Fibroblast of skin of back (primary cell): ENCODE data around the gene LRRC8E. TPM values are rescaled to one million over a fixed set of nuclear protein-coding genes. Genes with fewer than 3 reads are reported as not detected.
A peak's percentile ranks its signal among the peaks of the same experiment; 100 is the strongest.

ENCODE experiments used
- DNase-seq: peaks from one replicate; pipeline ENCODE4 v3.0.0-alpha.2; 2013
- polyA plus RNA-seq, 2 experiments: library from polyadenylated mRNA; unstranded; fragments of 120-200 nt; gene quantifications; one replicate each; pipeline ENCODE4 v1.2.1, GENCODE V29; 2013; ENCODE audit not compliant: insufficient read length in 2 of 2

LRRC8E gene
- 6.4 TPM for polyA plus RNA-seq (2013, experiment 1 of 2; ENCODE audit: insufficient read length)
- 4.4 TPM for polyA plus RNA-seq (2013, experiment 2 of 2; ENCODE audit: insufficient read length)

DNA sequence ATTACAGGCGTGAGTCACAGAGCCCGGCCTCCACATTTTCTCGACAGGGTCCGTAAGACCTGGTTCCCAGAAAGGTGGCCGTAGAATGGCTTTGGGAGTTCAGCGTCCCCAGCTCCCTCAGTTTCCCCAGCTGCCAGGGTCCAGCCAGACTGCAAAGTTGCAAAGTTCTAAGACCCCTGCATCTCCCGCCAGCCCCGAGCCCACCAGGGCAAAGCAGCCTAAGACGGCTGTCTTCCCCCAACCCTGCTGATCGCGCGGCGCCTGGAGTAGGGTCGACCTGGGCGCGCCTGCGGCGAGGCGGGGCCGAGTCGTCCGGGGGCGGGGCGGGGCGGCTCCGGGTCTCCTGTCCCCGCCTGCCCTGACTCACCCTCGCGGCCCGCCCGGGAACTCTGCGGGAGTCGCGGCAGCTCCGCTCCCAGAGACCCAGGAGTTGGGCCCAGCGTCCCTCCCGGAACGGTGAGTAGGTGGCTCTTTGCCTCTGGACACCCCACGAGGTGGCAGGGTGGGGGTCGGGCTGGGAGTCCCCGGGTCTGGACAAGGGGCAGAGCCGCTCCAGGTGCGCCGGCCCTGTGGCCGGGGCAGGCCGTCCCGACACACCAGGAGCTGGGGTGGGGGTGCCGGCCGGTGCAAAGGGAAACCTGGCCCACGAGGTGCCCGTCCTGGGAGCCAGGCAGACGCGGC, at the start of gene LRRC8E:
TSS of gene LRRC8E (plus strand) at position 366 of the 681 bp plus-strand sequence. CDS start 7,094 bp downstream, outside the sequence.
- DNase-seq, result peak; percentile 85

DNA sequence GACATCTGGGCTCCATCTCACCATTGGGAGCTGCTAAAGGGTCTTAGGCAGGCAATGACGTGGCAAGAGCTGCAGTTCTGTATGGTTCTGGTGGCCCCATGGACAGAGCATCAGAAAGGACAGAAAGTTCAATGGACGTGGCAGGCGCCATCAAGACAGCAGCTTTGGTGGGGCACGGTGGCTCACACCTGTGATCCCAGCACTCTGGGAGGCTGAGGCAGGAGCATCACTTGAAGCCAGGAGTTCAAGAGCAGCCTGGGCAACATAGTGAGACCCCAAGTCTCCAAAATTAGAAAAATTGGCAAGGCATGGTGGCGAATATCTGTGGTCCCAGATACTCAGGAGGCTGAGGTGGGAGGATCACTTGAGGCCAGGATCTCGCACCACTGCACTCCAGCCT, 48.8 kb upstream of the LRRC8E start:
- no peak for DNase-seq

DNA sequence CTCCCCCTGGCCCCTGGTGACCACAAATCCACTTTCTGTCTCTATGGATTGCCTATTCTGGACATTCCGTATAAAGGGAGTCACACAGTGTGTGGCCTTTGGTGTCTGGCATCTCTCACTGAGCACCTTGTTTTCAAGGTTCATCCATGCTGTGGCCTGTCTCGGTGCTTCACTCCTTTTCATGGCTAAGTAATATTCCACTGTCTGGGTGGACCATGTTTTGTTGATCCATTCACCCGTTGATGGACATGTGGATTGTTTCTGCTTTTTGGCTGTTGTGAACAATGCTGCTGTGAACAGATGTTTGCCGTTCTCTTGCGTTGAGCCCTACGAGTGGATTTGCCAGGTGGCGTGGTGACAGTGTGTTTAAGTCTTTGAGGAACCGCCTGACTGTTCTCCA, 47.7 kb upstream of the LRRC8E start:
- DNase-seq, result no peak

DNA sequence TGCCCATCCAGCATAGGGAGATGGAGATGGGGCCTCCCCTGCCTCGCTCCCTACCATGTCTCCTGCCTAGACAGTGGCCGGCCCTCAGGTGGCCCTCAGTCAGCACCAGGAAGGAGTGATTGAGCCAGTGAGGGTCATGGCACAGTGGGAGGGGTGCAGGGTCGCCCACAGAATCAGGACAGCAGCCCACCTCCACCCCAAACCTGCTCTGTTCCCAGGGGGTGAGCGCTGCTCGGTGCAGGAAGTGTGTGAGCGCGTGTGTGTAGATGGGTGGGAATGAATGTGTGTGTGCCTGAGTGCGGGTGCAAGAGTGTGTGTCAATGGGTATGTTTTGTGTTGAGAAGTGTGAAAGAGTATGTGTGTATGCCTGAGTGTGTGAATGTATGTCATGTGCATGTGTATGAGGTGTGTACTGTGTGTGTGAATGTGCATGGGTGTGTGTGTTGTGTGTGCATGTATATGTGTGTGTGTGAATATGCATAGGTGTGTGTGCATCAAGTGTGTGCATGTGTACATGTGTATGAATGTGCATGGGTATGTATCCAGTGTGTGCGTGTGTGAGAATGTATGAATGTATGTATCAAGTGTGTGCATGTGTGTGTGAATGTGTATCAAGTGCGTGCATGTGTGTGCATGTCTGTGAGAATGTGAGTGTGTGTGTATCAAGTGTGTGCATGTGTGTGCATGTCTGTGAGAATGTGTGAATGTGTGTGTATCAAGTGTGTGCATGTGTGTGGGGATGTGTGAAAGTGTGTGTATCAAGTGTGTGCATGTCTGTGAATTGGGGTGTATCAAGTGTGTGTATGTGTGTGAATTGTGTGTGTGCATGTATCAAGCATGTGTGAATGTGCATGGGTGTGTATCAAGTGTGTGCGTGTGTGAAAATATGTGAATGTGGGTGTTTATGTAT, 46.3 kb upstream of the LRRC8E start:
- DNase-seq, result no peak

DNA sequence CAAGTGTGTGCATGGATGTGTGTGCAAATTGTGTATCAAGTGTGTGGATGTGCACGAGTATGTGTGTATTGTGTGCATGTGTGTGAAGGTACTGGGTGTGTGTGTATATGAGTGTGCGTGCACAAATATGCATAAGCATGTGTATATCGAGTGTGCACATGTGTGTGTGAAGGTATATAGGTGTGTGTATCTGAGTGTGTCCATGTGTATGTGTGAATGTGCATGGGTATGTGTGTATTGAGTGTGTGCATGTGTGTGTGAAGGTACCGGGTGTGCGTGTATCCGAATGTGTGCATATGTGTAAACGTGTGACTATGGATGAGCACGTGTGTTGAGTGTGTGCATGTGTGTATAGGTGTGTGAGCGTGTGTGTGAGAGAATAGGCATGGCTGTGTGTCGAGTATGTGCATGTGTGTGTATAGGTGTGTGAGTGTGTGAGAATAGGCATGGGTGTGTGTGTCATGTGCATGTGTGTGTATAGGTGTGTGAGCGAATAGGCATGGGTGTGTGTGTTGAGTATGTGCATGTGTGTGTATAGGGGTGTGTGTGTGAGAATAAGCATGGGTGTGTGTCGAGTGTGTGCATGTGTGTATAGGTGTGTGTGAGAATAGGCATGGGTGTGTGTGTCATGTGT, 45.5 kb upstream of the LRRC8E start:
- no peak for DNase-seq

GRCh38 chr19:7843521-7843920, 44.8 kb upstream of the LRRC8E start:
- no peak for DNase-seq

- no peak for DNase-seq
Measured at GRCh38 chr19:7844405-7844804, 43.9 kb upstream of the LRRC8E start.

- DNase-seq, result no peak
Measured at GRCh38 chr19:7844951-7845350, 43.4 kb upstream of the LRRC8E start.

DNA sequence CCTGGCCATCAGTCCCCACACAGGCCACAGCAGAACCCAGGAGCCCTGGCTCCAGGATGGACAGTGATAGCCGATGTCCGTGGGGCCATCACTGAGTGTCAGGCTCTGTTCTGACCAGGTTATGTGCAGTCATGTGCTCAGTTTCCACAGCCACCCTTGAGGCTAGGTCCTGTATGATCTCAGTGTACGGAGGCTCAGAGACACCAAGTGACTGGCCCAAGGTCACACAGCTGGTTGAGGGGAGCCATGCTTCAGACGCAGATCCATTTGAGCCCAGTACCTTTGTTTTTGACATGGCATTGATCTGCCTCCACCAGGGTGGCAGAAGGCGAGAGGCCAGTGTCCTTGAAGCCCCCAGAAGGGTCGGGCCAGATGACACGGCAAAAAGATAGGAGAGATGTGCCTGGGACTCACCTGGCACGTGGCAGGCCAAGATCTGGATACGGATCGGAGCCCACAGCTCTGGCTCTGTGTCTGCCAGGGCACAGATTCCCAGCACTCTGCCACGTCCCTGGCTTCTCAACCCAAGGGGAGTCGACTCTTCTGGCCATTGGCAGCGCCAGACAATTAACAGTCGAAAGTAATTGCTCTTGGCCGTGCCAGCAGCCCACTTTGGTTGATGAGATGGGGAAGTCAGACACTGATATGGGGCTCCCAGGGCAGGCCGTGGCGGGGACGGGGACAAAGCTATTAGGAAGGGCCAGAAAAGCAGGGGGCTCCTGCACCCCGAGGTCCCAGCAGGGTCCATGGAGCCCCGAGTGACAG, 42.7 kb upstream of the LRRC8E start:
- DNase-seq, result no peak

DNA sequence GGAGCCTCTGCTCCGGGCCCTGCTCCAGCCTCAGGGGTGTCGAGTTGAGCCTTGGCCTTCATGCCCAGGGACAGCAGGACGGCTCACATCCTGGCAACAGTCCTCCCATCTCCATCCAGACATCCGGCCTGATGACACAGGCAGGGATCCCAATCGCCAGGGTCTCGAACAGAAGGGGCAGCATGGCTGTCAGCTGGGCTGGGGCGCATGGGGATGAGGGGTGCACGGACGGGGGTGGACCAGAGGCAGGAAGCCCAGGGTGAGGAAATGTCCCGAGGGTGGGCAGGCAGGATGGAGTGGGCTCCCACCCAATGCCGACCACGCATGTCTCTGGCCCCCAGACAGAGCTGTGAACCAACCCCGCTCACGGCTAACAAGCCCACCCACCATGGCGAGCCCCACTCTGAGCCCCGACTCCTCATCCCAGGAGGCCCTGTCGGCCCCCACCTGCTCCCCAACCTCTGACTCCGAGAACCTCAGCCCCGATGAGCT, 42.1 kb upstream of the LRRC8E start:
- DNase-seq, result no peak

GRCh38 chr19:7847664-7848063, 40.6 kb upstream of the LRRC8E start:
- no peak for DNase-seq

- DNase-seq, result no peak
Measured at GRCh38 chr19:7848779-7849457, 39.4 kb upstream of the LRRC8E start.

DNA sequence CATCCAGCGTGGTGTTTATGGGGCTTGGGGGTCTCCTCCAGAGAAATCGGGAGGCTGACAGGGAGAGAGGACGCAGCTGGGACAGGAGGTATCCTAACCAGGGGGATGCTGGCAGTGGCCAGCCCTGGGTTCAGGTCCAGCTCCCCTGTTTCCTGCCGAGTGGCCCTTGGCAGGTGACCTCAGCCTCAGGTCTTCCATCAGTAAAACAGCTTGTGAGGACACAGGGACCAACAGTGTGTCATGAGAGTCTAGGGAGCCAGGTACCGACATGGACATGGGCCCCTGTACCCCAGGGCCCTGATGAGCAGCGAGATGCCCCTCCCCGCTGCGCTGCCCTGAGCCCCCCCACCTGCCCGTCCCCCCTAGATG, 38.7 kb upstream of the LRRC8E start:
- no peak for DNase-seq

DNA sequence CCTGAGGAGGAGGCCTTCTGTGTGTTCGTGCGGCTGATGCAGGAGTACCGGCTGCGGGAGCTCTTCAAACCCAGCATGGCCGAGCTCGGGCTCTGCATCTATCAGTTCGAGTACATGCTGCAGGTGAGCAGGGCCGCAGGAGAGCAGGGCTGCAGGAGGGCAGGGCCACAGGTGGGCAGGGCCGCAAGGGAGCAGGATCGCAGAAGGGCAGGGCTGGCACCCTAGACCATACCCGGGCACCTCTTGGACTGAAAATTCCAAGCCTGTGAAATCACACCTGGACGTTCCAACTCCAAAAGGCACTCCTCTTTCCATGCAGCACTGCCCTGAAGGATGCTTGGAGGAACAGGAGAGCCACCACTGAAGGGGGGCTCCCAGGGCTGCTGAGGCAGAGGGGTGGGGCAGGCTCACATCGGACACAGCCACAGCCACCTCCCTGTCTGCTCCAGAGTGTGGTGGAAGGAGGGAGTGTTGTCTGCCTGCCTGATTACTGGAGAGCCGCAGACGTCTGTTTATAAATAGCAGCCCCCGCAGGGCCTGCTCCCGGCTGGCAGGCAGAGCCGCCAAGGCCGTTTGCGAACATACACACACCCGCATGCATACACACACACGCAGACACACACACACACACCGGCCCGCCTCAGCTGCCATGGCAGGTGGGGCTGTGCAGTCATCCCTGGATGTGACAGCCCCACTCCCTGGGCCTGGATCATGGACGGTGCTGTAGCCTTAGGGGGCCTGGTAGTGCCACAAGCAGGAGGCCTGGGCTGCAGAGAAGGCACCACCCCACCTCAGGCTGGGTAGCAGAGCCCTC, 38.1 kb upstream of the LRRC8E start:
- DNase-seq, result no peak

DNA sequence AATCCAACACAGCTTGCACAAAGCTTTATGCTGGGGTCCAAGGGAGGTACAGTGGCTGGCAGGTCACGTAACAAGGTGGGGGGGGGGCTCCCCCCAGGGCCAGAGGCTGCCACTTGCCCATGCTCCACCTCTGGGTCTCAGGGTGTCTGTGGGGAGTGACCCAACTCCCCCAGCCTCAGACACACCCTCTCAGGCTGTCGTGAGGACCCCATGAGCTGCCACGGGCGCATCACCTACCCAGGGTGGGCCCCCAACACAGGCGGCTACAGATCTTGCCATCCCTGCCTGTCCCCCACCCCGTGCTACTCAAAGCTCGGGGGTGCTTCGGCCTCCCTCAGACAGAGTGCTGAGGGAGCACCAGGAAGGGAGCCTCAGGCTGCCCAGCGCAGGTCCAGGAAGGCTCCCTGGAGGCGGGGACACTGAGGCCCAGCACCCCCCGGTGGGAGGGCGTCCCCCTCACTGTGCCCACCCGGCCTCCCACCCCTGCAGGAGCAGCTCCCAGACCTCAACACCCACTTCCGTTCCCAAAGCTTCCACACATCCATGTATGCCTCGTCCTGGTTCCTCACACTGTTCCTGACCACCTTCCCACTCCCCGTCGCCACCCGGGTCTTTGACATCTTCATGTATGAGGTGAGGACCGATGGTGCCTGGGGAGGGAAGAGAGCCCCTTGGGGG, 37.2 kb upstream of the LRRC8E start:
- DNase-seq, result no peak

DNA sequence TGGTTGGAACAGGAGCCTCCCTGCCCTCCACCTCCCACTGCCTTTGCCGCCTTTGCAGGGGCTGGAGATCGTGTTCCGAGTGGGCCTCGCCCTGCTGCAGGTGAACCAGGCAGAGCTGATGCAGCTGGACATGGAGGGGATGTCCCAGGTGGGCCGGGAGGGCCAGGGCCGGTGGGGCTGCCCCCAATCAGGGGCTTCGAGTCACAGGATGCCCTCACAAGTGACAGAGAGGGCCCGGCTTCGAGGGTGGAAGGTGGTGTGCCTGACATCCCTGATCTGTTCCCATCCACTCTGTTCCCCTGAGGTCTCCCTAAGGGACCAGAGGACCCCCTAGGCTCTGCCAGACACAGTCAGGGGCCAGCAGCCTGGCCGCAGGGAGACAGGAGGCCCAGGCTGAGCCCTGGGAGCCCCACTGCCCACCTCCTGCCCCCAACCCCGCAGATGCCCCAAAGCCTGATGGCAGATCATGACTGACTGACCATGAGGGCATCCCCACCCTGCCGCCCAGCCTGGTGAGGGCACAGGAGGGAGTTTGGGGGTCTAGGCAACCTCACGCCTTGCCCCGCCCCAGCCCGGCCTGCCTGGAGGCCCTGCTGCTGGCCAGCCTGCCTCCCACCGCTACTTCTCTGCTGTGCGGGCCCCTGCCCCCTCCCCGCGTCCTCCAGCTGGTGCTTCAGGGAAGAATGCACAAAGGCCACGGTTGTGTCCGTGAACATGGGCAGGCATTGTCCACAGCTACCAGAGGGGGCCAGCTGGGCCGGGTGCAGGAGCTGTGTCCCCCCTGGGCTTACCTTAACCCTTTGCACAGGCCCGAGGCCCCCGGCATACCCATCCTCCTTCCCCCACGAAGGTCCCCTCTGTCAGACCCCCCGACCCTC, 36.4 kb upstream of the LRRC8E start:
- DNase-seq, result no peak

- peak; percentile 51 for DNase-seq
Measured at GRCh38 chr19:7852851-7853769, 35.2 kb upstream of the LRRC8E start.

- no peak for DNase-seq
Measured at GRCh38 chr19:7853770-7854128, 34.6 kb upstream of the LRRC8E start.
